SU-DHL-6 (cell line): ENCODE data around the gene MFSD1.

Experiments
- H2AFZ ChIP-seq: fragments of 200-600 bp; sonication (generic); 2 replicates; pipeline ENCODE4 v1.6.1; 2014; ENCODE audit warnings: low read depth, mild to moderate bottlenecking, moderate library complexity, mixed read lengths, antibody characterized with exemption, low read length; ENCODE audit not compliant: severe bottlenecking
- H3F3A ChIP-seq: fragments of 200-600 bp; shearing (Covaris generic); 2 replicates; pipeline ENCODE4 v1.6.0; 2016; ENCODE audit warnings: antibody characterized with exemption, mild to moderate bottlenecking; ENCODE audit not compliant: insufficient read depth
- H3K27ac ChIP-seq: fragments of 200-600 bp; sonication (generic); 2 replicates; pipeline ENCODE4 v1.5.1; 2016; ENCODE audit warnings: low read depth, mild to moderate bottlenecking, low read length, moderate library complexity, mixed read lengths
- H3K27me3 ChIP-seq: fragments of 200-600 bp; sonication (generic), shearing (Covaris generic); 2 replicates; pipeline ENCODE4 v1.6.0; 2014; ENCODE audit warnings: mild to moderate bottlenecking, low read length
- H3K36me3 ChIP-seq: fragments of 200-600 bp; sonication (generic); 2 replicates; pipeline ENCODE4 v1.6.1; 2014; ENCODE audit warnings: mild to moderate bottlenecking, low read length, mixed read lengths
- H3K4me2 ChIP-seq: fragments of 300-600, 200-600 bp; shearing (Covaris generic), sonication (generic); 2 replicates; pipeline ENCODE4 v1.6.0; 2014; ENCODE audit warnings: low read length, low read depth, mild to moderate bottlenecking; ENCODE audit not compliant: poor library complexity, severe bottlenecking
- H3K4me3 ChIP-seq: fragments of 200-600 bp; sonication (generic); 2 replicates; pipeline ENCODE4 v1.5.1; 2014; ENCODE audit warnings: antibody characterized with exemption, low read length, mild to moderate bottlenecking, mixed read lengths; ENCODE audit not compliant: insufficient read depth, poor library complexity, severe bottlenecking
- H3K79me2 ChIP-seq: fragments of 200-600 bp; sonication (generic); 2 replicates; pipeline ENCODE4 v1.6.1; 2014; ENCODE audit warnings: mild to moderate bottlenecking, low read length, moderate library complexity; ENCODE audit not compliant: insufficient read depth
- H3K9ac ChIP-seq: fragments of 200-600 bp; sonication (generic); 2 replicates; pipeline ENCODE4 v1.7.0; 2014; ENCODE audit warnings: mild to moderate bottlenecking, low read length
- H3K9me2 ChIP-seq: fragments of 200-600 bp; sonication (generic); replicated peaks from 2 replicates; pipeline ENCODE4 v1.6.1; 2014; ENCODE audit warnings: low read length; ENCODE audit not compliant: insufficient read depth
- H3K9me3 ChIP-seq: fragments of 200-600 bp; sonication (generic); 2 replicates; pipeline ENCODE4 v1.6.1; 2014; ENCODE audit warnings: low read length, mixed read lengths; ENCODE audit not compliant: insufficient read depth
- H4K20me1 ChIP-seq: fragments of 200-600 bp; sonication (generic); 2 replicates; pipeline ENCODE4 v1.6.1; 2014; ENCODE audit warnings: low read depth, mild to moderate bottlenecking, antibody characterized with exemption, low read length, moderate library complexity, mixed read lengths
- EZH2phosphoT487 ChIP-seq: fragments of 200-600 bp; sonication (generic), shearing (Covaris generic); conservative IDR thresholded peaks from 2 replicates; pipeline ENCODE4 v1.6.1; 2018; ENCODE audit warnings: mild to moderate bottlenecking, antibody characterized with exemption, low read length, moderate library complexity, mixed read lengths
- TF ChIP-seq, protein P1 (sequence below): fragments of 200-600 bp; sonication (generic); IDR thresholded peaks from one replicate; pipeline ENCODE4 v1.5.1; 2017; ENCODE audit warnings: antibody characterized with exemption, mild to moderate bottlenecking, low read length, moderate library complexity; ENCODE audit not compliant: insufficient read depth, poor library complexity, severe bottlenecking

MFSD1 gene

DNA sequence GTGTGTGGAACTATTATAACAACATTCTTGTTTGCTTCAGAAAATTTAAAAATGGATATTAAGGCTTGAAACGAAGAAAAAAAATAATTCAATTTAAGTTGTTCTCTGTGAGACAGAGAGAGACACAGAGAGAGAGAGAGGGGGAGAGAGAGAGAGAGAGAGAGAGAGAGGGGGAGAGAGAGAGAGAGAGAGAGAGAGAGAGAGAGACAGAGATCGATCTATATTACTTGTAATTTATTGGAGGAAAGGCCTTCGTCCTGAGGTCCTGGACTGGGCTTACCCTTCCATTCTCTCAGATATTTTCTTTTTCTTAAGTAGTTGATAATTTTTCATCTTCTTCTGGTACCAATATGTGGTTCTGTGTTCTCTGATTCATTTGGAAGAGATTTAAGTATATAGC lies 25.9 kb downstream of the MFSD1 start:
- H3F3A ChIP-seq, result peaks cover 4% of the 10 kb centered on the region; the same call in 1 of the 2 replicates
- no peak overlapping the region for H2AFZ ChIP-seq
- H3K27ac ChIP-seq, result no peak overlapping the region
- no peak overlapping the region for H3K4me2 ChIP-seq
- H4K20me1 ChIP-seq, result no peaks in the 10 kb centered on the region
- H3K79me2 ChIP-seq, result no peaks in the 10 kb centered on the region
- no peaks in the 10 kb centered on the region for H3K27me3 ChIP-seq
- no peaks in the 10 kb centered on the region for H3K9me3 ChIP-seq
- peaks cover 42% of the 10 kb centered on the region for H3K36me3 ChIP-seq
- no peaks in the 10 kb centered on the region for H3K9me2 ChIP-seq
- H3K4me3 ChIP-seq, result no peak overlapping the region
- H3K9ac ChIP-seq, result no peak overlapping the region
- TF ChIP-seq EZH2phosphoT487, result no peak
- TF ChIP-seq, protein P1, sequence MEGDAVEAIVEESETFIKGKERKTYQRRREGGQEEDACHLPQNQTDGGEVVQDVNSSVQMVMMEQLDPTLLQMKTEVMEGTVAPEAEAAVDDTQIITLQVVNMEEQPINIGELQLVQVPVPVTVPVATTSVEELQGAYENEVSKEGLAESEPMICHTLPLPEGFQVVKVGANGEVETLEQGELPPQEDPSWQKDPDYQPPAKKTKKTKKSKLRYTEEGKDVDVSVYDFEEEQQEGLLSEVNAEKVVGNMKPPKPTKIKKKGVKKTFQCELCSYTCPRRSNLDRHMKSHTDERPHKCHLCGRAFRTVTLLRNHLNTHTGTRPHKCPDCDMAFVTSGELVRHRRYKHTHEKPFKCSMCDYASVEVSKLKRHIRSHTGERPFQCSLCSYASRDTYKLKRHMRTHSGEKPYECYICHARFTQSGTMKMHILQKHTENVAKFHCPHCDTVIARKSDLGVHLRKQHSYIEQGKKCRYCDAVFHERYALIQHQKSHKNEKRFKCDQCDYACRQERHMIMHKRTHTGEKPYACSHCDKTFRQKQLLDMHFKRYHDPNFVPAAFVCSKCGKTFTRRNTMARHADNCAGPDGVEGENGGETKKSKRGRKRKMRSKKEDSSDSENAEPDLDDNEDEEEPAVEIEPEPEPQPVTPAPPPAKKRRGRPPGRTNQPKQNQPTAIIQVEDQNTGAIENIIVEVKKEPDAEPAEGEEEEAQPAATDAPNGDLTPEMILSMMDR, result no peak

DNA sequence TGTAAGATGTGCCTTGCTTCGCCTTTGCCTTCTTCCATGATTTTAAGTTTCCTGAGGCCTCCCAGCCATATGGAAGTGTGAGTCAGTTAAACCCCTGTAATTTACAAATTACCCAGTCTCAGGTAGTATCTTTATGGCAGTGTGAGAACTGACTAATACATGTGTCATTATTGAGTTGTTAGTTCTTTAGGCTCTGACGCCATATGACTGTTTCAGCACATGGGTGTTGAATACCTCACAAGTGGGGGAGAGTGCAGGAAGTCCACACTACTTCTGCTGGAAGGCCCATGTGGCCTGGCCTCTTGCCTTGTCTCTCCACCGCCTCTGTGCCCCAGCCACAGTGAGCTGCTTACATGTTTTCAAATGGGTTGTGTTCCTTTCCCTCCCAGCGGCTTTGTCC lies 28.5 kb downstream of the MFSD1 start:
- no peak overlapping the region for H3K4me3 ChIP-seq
- H3K9ac ChIP-seq, result no peak overlapping the region
- H3K9me2 ChIP-seq, result no peaks in the 10 kb centered on the region
- H3K36me3 ChIP-seq, result peaks cover 28% of the 10 kb centered on the region; the same call in 1 of the 2 replicates
- no peaks in the 10 kb centered on the region for H3K79me2 ChIP-seq
- H2AFZ ChIP-seq, result no peak overlapping the region
- H3K4me2 ChIP-seq, result no peak overlapping the region
- no peak overlapping the region for H3K27ac ChIP-seq
- peaks cover 4% of the 10 kb centered on the region; the same call in 1 of the 2 replicates for H3F3A ChIP-seq
- no peaks in the 10 kb centered on the region for H3K9me3 ChIP-seq
- H3K27me3 ChIP-seq, result no peaks in the 10 kb centered on the region
- TF ChIP-seq, protein P1, result no peak
- TF ChIP-seq EZH2phosphoT487, result no peak
- H4K20me1 ChIP-seq, result no peaks in the 10 kb centered on the region

DNA sequence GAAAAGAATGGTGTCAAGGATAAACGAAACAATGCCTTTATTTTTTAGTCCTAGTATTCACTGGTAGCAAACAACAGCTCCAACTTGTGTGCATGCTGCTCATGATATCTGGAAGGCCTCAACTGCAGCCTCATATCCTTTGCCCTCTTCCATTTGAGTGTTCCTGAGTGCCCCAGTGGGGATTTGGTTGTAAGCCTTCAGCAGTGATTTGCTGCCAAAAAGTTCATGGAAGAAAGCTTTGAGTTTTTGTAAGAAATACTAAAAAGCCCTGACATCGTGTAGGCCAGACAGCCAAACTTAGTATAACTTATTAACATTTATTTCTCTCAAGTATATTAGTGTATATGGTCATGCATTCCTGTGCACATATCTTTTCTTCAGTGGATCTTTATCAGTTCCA lies 30.0 kb downstream of the MFSD1 start:
- H3K79me2 ChIP-seq, result no peaks in the 10 kb centered on the region
- no peaks in the 10 kb centered on the region for H3K9me2 ChIP-seq
- peaks cover 25% of the 10 kb centered on the region; the same call in 1 of the 2 replicates for H3K36me3 ChIP-seq
- no peaks in the 10 kb centered on the region for H3K9me3 ChIP-seq
- H3K27ac ChIP-seq, result no peak overlapping the region
- no peak overlapping the region for H3K9ac ChIP-seq
- no peak for TF ChIP-seq EZH2phosphoT487
- TF ChIP-seq, protein P1, result no peak
- peaks cover 4% of the 10 kb centered on the region; the same call in 1 of the 2 replicates for H3F3A ChIP-seq
- H4K20me1 ChIP-seq, result no peaks in the 10 kb centered on the region
- H2AFZ ChIP-seq, result no peak overlapping the region
- no peak overlapping the region for H3K4me3 ChIP-seq
- no peaks in the 10 kb centered on the region for H3K27me3 ChIP-seq
- H3K4me2 ChIP-seq, result no peak overlapping the region
